Measurements from ENCODE around the gene ATP7A. TPM values are rescaled to one million over a fixed set of nuclear protein-coding genes. Genes with fewer than 3 reads are reported as not detected.

The ATP7A gene
- total RNA-seq, 1 experiment from 2014 or later = 6.3 TPM

DNA sequence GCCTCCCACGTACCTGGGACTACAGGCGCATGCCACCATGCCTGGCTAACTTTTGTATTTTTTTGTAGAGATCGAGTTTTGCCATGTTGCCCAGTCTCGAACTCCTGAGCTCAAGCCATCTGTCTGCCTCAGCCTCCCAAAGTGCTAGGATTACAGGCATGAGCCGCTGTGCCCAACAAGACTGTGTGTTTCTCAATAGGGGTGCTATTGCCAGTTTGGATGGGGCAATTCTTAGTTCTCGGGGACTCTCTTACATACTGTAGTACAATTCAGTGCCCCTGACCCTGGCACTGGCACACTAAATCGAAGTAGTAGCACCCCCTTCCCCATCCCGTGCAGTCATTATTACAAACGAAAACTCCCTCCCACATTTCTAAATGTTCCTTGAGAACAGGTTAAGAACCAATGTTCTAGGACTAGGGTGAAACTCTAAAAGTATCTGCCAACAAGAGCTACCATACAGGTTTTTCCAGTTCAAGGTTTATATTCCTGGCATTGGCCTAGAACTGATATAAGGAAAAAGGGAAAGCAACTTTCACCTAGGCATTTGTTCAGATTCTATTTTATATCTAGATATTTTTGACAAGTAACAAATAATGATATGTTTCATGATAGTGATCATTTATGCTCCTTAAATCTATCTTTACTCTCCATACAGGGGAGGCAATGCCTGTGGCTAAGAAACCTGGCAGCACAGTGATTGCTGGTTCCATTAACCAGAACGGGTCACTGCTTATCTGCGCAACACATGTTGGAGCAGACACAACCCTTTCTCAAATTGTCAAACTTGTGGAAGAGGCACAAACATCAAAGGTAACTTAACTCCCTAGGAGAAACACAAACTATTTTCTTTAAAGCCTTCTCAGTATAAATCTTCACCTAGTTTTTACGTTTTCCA lies 109.3 kb downstream of the ATP7A start (continued):
- TF ChIP-seq POLR2A (IDR thresholded peaks at IDR 0.05; ENCODE audit: borderline replicate concordance, extremely low read depth, insufficient read depth, insufficient read length) (no peak), EZH2 (IDR thresholded peaks at IDR 0.05) (no peak), POLR2AphosphoS5 (IDR thresholded peaks at IDR 0.05; ENCODE audit: low read depth, low read length) (no peak), CBX3 (IDR thresholded peaks at IDR 0.05; ENCODE audit: low read depth) (no peak), TCF7L2 (IDR thresholded peaks at IDR 0.05; ENCODE audit: borderline replicate concordance, extremely low read depth, insufficient read depth, insufficient read length) (no peak), ZNF274 (IDR thresholded peaks at IDR 0.05; ENCODE audit: low read depth, low read length) (no peak), ZFX (IDR thresholded peaks at IDR 0.05) (no peak), JUND (IDR thresholded peaks at IDR 0.05) (no peak)
- TF ChIP-seq, protein P1, sequence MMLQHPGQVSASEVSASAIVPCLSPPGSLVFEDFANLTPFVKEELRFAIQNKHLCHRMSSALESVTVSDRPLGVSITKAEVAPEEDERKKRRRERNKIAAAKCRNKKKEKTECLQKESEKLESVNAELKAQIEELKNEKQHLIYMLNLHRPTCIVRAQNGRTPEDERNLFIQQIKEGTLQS (IDR thresholded peaks at IDR 0.05) = no peak

DNA sequence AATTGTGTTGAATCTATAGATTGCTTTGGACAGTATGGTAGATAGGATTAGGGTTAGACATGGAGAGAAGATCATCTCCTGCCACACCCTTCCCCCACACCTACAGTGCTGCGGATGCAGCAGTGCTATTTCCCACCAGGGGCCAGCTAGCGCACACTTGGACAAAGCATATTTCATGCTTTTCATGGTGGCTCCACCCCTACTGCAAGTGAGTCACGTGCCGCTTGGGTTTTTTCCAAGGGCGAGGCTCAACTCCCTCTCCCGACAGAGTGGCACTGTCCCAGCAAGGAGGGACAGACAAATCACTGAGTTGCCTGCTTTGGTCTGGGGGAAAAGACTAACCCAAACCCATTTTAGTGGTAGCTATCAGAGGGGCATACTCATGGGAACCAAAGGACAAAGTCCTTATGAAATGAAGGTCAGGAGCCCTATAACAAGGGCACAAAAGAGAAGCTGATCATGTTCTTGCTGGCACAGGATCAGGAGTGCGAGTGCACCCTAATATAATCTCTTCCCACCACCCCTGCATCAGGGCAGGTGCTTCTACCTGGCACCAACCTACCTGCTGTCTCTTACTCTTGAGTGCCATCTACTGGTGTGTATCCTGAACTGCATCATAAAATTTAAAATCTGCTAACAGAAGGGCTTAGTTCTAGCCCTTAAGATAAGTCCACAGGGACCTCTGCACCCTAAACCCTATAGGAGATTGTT lies 114.0 kb downstream of the ATP7A start:
- Histone ChIP-seq H3K27me3 (ENCODE audit: insufficient read depth, low read length) (no peaks in the 10 kb centered on the region), H3K79me2 (ENCODE audit: insufficient read depth, low read length) (no peaks in the 10 kb centered on the region), H2AFZ (ENCODE audit: low read depth, low read length, poor library complexity, severe bottlenecking) (no peak overlapping the region), H3K27ac (ENCODE audit: low read depth, low read length) (peak overlapping the region; percentile 33; the same call in 1 of the 2 replicates), H3K36me3 (ENCODE audit: control insufficient read depth in 1 of 2, insufficient read depth in 2 of 2, low read length in 2 of 2) (no peaks in the 10 kb centered on the region), H4K20me1 (ENCODE audit: insufficient read depth) (no peaks in the 10 kb centered on the region), H3K9me3 (ENCODE audit: control insufficient read depth in 1 of 2, insufficient read depth in 1 of 2, low read depth in 1 of 2, low read length in 2 of 2) (no peaks in the 10 kb centered on the region), H3K9ac (ENCODE audit: low read length) (no peak overlapping the region), H3K9me2 (ENCODE audit: insufficient read depth) (no peaks in the 10 kb centered on the region), H3K4me3 (replicated peaks in 1 of 2; ENCODE audit: low read depth in 1 of 2, low read length in 2 of 2) (no peak overlapping the region), H3K4me2 (ENCODE audit: low read length) (peak overlapping the region; percentile 62), H3K4me1 (ENCODE audit: control insufficient read depth in 1 of 2, insufficient read depth in 2 of 2, low read length in 2 of 2) (peaks cover 7 to 12% of the 10 kb centered on the region in 2 experiments; a peak in 3 of 4 replicates)
- BruUV-seq (replicated peaks) = no TSS peak
- ChIA-PET RAD21 (ENCODE audit: low non-redundant PET in 1 of 2, low total read pairs in 2 of 2, uncharacterized antibody in 2 of 2, unreplicated experiment in 2 of 2) (interaction anchor here (0.6 to 1.3 kb wide), 3 partner anchors 114 to 125 kb away, joined by 3 to 5 read pairs (median 3); partner anchors contain the start of gene ATP7A (in 1 of the 2)), CTCF (interaction anchor here (0.9 to 1.7 kb wide), 2 partner anchors 9 to 116 kb away, joined by 3 to 4 read pairs; no protein-coding TSS in a partner anchor), POLR2A (interaction anchor here (1.5 kb wide), 1 partner anchor 125 kb away, joined by 4 read pairs; the partner anchor contains the start of gene COX7B)
- TF ChIP-seq, protein P2, sequence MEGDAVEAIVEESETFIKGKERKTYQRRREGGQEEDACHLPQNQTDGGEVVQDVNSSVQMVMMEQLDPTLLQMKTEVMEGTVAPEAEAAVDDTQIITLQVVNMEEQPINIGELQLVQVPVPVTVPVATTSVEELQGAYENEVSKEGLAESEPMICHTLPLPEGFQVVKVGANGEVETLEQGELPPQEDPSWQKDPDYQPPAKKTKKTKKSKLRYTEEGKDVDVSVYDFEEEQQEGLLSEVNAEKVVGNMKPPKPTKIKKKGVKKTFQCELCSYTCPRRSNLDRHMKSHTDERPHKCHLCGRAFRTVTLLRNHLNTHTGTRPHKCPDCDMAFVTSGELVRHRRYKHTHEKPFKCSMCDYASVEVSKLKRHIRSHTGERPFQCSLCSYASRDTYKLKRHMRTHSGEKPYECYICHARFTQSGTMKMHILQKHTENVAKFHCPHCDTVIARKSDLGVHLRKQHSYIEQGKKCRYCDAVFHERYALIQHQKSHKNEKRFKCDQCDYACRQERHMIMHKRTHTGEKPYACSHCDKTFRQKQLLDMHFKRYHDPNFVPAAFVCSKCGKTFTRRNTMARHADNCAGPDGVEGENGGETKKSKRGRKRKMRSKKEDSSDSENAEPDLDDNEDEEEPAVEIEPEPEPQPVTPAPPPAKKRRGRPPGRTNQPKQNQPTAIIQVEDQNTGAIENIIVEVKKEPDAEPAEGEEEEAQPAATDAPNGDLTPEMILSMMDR (IDR thresholded peaks at IDR 0.05 in 2 of 3, conservative IDR thresholded peaks at IDR 0.05 in 1 of 3; ENCODE audit: borderline replicate concordance in 1 of 3, insufficient read depth in 1 of 3, low read depth in 2 of 3, low read length in 2 of 3) = peak; percentile 41 to 74 (median 46); a peak in 4 of 6 replicates
- TF ChIP-seq RAD21 (IDR thresholded peaks at IDR 0.05; ENCODE audit: low read depth) (peak; percentile 73), ELF1 (IDR thresholded peaks at IDR 0.05; ENCODE audit: borderline replicate concordance, low read depth) (no peak), SIN3A (IDR thresholded peaks at IDR 0.05; ENCODE audit: low read depth) (no peak)
- ATAC-seq (peak; percentile 97), DNase-seq (ENCODE audit: low read depth, low spot score) (peak; percentile 43)
- intact Hi-C loops (cut with micrococcal nuclease) = loop anchor here (2.0 to 5.0 kb wide), 3 partner anchors 114 to 862 kb away; partner anchors contain the start of genes ATP7A, COX7B and MAGT1
